ENCODE measurements around the gene SLC30A9.

Gene SLC30A9

DNA sequence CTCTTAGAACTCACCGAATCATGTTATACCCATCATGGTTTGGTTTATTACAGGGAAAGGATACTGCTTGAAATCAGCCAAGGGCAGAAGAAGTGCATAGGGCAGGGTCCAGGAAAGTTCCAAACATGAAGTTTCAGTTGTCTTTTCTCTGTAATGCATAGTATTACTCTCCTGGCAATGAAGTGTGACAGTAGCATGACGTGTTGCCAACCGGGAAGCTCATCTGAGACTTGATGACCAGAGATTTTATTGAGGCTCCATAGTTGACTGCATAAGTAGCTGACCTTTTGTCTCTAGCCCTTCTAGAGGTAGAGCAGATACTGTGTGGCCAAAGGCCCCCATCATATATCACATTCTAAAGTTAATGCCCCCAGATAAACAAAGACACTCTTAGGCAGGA, 90.0 kb downstream of the SLC30A9 start:
- Histone ChIP-seq H3K4me3 (ENCODE audit: insufficient read depth in 1 of 2, low read depth in 1 of 2, low read length in 2 of 2) (no peak overlapping the region), H2BK12ac (ENCODE audit: low read length in 2 of 2) (no peak overlapping the region), H2AK5ac (ENCODE audit: low read length, severe bottlenecking) (no peak overlapping the region), H4K91ac (ENCODE audit: low read length) (no peak overlapping the region), H2BK120ac (ENCODE audit: low read depth, low read length) (no peak overlapping the region), H4K8ac (ENCODE audit: low read length) (no peak overlapping the region), H3K4me1 (ENCODE audit: control insufficient read depth, insufficient read depth, low read depth, low read length) (no peaks in the 10 kb centered on the region), H3K9ac (ENCODE audit: low read length) (no peak overlapping the region), H3K4ac (ENCODE audit: low read depth in 1 of 2, low read length in 2 of 2) (no peak overlapping the region), H3K9me3 (ENCODE audit: control insufficient read depth, low read length) (no peaks in the 10 kb centered on the region), H3K79me1 (replicated peaks; ENCODE audit: low read length, poor library complexity, severe bottlenecking) (no peaks in the 10 kb centered on the region), H3K27ac (ENCODE audit: low read length, poor library complexity, severe bottlenecking) (no peak overlapping the region), H3K27me3 (ENCODE audit: control insufficient read depth in 1 of 2, insufficient read depth in 1 of 2, low read length in 2 of 2) (no peaks in the 10 kb centered on the region), H2BK15ac (ENCODE audit: low read depth, poor library complexity, severe bottlenecking) (no peak overlapping the region), H2AFZ (ENCODE audit: low read depth, low read length) (no peak overlapping the region), H3K23ac (ENCODE audit: low read length in 2 of 2) (no peak overlapping the region), H3K36me3 (ENCODE audit: control insufficient read depth in 1 of 2, insufficient read depth in 2 of 2, low read depth in 1 of 2, low read length in 2 of 2) (peaks cover 7 to 45% of the 10 kb centered on the region in 2 experiments), H3K14ac (ENCODE audit: low read length in 2 of 2) (no peak overlapping the region), H3K18ac (ENCODE audit: low read depth in 1 of 2, low read length in 2 of 2) (no peak overlapping the region), H2BK5ac (ENCODE audit: low read depth, low read length, poor library complexity, severe bottlenecking) (no peak overlapping the region), H3K4me2 (ENCODE audit: low read length, poor library complexity, severe bottlenecking) (no peak overlapping the region)
- WGBS: 97% methylated on average over 3 of the region's 3 CpGs
- no peak for DNase-seq

DNA sequence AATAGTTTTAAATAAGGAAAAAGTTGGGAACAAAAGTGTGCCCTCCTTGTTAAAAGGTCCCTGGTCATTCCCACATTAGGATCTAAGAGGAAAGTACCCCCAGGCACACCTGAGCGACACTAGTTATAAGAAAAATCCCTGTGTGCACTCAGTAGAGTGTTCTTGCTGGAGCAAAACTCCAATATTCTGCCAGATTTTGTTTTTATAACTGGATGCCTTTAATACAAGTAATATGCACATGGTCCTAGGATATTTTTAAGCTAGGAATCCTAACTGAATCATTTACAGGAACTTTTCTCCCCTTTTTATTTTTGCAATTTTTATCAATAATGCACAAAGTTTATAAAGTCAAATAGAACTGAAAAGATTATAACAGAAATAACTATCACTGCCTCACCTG, 93.5 kb downstream of the SLC30A9 start:
- Histone ChIP-seq H2BK15ac (ENCODE audit: low read depth, poor library complexity, severe bottlenecking) (no peak overlapping the region), H3K9ac (ENCODE audit: low read length) (peak overlapping the region; percentile 64), H3K4ac (ENCODE audit: low read depth in 1 of 2, low read length in 2 of 2) (no peak overlapping the region), H2BK12ac (ENCODE audit: low read length in 2 of 2) (no peak overlapping the region), H3K4me2 (ENCODE audit: low read length, poor library complexity, severe bottlenecking) (no peak overlapping the region), H3K23ac (ENCODE audit: low read length in 2 of 2) (no peak overlapping the region), H2BK120ac (ENCODE audit: low read depth, low read length) (no peak overlapping the region), H3K9me3 (ENCODE audit: control insufficient read depth, low read length) (no peaks in the 10 kb centered on the region), H3K36me3 (ENCODE audit: control insufficient read depth in 1 of 2, insufficient read depth in 2 of 2, low read depth in 1 of 2, low read length in 2 of 2) (peaks cover 9 to 43% of the 10 kb centered on the region in 2 experiments), H3K4me3 (ENCODE audit: insufficient read depth in 1 of 2, low read depth in 1 of 2, low read length in 2 of 2) (no peak overlapping the region), H3K27ac (ENCODE audit: low read length, poor library complexity, severe bottlenecking) (no peak overlapping the region), H3K79me1 (replicated peaks; ENCODE audit: low read length, poor library complexity, severe bottlenecking) (no peaks in the 10 kb centered on the region), H2AK5ac (ENCODE audit: low read length, severe bottlenecking) (no peak overlapping the region), H4K8ac (ENCODE audit: low read length) (no peak overlapping the region), H2AFZ (ENCODE audit: low read depth, low read length) (no peak overlapping the region), H4K91ac (ENCODE audit: low read length) (no peak overlapping the region), H2BK5ac (ENCODE audit: low read depth, low read length, poor library complexity, severe bottlenecking) (no peak overlapping the region), H3K14ac (ENCODE audit: low read length in 2 of 2) (no peak overlapping the region), H3K27me3 (ENCODE audit: control insufficient read depth in 1 of 2, insufficient read depth in 1 of 2, low read length in 2 of 2) (no peaks in the 10 kb centered on the region), H3K4me1 (ENCODE audit: control insufficient read depth, insufficient read depth, low read depth, low read length) (no peaks in the 10 kb centered on the region), H3K18ac (ENCODE audit: low read depth in 1 of 2, low read length in 2 of 2) (no peak overlapping the region)
- 80% methylated on average over 1 of the region's 1 CpG for WGBS
- peak; percentile 9 for DNase-seq

- no peaks in the 10 kb centered on the region for H3K9me3 ChIP-seq (ENCODE audit: control insufficient read depth, low read length)
- H3K36me3 ChIP-seq (ENCODE audit: control insufficient read depth in 1 of 2, insufficient read depth in 2 of 2, low read depth in 1 of 2, low read length in 2 of 2): peaks cover 4 to 39% of the 10 kb centered on the region in 2 experiments
- 90% methylated on average over 3 of the region's 6 CpGs for WGBS
- H2BK12ac ChIP-seq (ENCODE audit: low read length in 2 of 2): no peak overlapping the region
- H2BK5ac ChIP-seq (ENCODE audit: low read depth, low read length, poor library complexity, severe bottlenecking): no peak overlapping the region
- no peak overlapping the region for H2BK120ac ChIP-seq (ENCODE audit: low read depth, low read length)
- H3K27me3 ChIP-seq (ENCODE audit: control insufficient read depth in 1 of 2, insufficient read depth in 1 of 2, low read length in 2 of 2): no peaks in the 10 kb centered on the region
- H2BK15ac ChIP-seq (ENCODE audit: low read depth, poor library complexity, severe bottlenecking): no peak overlapping the region
- DNase-seq: no peak
- no peak overlapping the region for H3K4me3 ChIP-seq (ENCODE audit: insufficient read depth in 1 of 2, low read depth in 1 of 2, low read length in 2 of 2)
- no peak overlapping the region for H3K9ac ChIP-seq (ENCODE audit: low read length)
- no peak overlapping the region for H3K14ac ChIP-seq (ENCODE audit: low read length in 2 of 2)
- no peak overlapping the region for H3K23ac ChIP-seq (ENCODE audit: low read length in 2 of 2)
- no peak overlapping the region for H4K91ac ChIP-seq (ENCODE audit: low read length)
- no peaks in the 10 kb centered on the region for H3K4me1 ChIP-seq (ENCODE audit: control insufficient read depth, insufficient read depth, low read depth, low read length)
- no peak overlapping the region for H3K4me2 ChIP-seq (ENCODE audit: low read length, poor library complexity, severe bottlenecking)
- H2AK5ac ChIP-seq (ENCODE audit: low read length, severe bottlenecking): no peak overlapping the region
- no peaks in the 10 kb centered on the region for H3K79me1 ChIP-seq (replicated peaks; ENCODE audit: low read length, poor library complexity, severe bottlenecking)
- H3K27ac ChIP-seq (ENCODE audit: low read length, poor library complexity, severe bottlenecking): no peak overlapping the region
- peak overlapping the region in 1 of 2 experiments; percentile 8 for H3K18ac ChIP-seq (ENCODE audit: low read depth in 1 of 2, low read length in 2 of 2)
- no peak overlapping the region for H3K4ac ChIP-seq (ENCODE audit: low read depth in 1 of 2, low read length in 2 of 2)
- H4K8ac ChIP-seq (ENCODE audit: low read length): no peak overlapping the region
- H2AFZ ChIP-seq (ENCODE audit: low read depth, low read length): no peak overlapping the region
These were observed 98.1 kb downstream of the SLC30A9 start for GRCh38 chr4:42088386-42088785.

GRCh38 chr4:42101446-42101975, 111.2 kb downstream of the SLC30A9 start:
- H3K23ac ChIP-seq (ENCODE audit: low read length in 2 of 2): no peak overlapping the region
- H3K9ac ChIP-seq (ENCODE audit: low read length): no peak overlapping the region
- peak; percentile 14 for DNase-seq
- H3K4me2 ChIP-seq (ENCODE audit: low read length, poor library complexity, severe bottlenecking): no peak overlapping the region
- no peak overlapping the region for H2BK15ac ChIP-seq (ENCODE audit: low read depth, poor library complexity, severe bottlenecking)
- H3K36me3 ChIP-seq (ENCODE audit: control insufficient read depth in 1 of 2, insufficient read depth in 2 of 2, low read depth in 1 of 2, low read length in 2 of 2): no peaks in the 10 kb centered on the region
- no peak overlapping the region for H3K4ac ChIP-seq (ENCODE audit: low read depth in 1 of 2, low read length in 2 of 2)
- WGBS: 85% methylated on average over 7 of the region's 8 CpGs
- no peak overlapping the region for H3K14ac ChIP-seq (ENCODE audit: low read length in 2 of 2)
- no peaks in the 10 kb centered on the region for H3K27me3 ChIP-seq (ENCODE audit: control insufficient read depth in 1 of 2, insufficient read depth in 1 of 2, low read length in 2 of 2)
- no peak overlapping the region for H4K8ac ChIP-seq (ENCODE audit: low read length)
- H3K27ac ChIP-seq (ENCODE audit: low read length, poor library complexity, severe bottlenecking): no peak overlapping the region
- H3K4me1 ChIP-seq (ENCODE audit: control insufficient read depth, insufficient read depth, low read depth, low read length): no peaks in the 10 kb centered on the region
- no peak overlapping the region for H4K91ac ChIP-seq (ENCODE audit: low read length)
- no peaks in the 10 kb centered on the region for H3K9me3 ChIP-seq (ENCODE audit: control insufficient read depth, low read length)
- H2AK5ac ChIP-seq (ENCODE audit: low read length, severe bottlenecking): no peak overlapping the region
- no peak overlapping the region for H2BK12ac ChIP-seq (ENCODE audit: low read length in 2 of 2)
- no peak overlapping the region for H2BK5ac ChIP-seq (ENCODE audit: low read depth, low read length, poor library complexity, severe bottlenecking)
- no peak overlapping the region for H3K18ac ChIP-seq (ENCODE audit: low read depth in 1 of 2, low read length in 2 of 2)
- no peaks in the 10 kb centered on the region for H3K79me1 ChIP-seq (replicated peaks; ENCODE audit: low read length, poor library complexity, severe bottlenecking)
- H3K4me3 ChIP-seq (ENCODE audit: insufficient read depth in 1 of 2, low read depth in 1 of 2, low read length in 2 of 2): no peak overlapping the region
- H2AFZ ChIP-seq (ENCODE audit: low read depth, low read length): no peak overlapping the region
- H2BK120ac ChIP-seq (ENCODE audit: low read depth, low read length): no peak overlapping the region
